ENCODE measurements around the gene MEF2B.

Gene MEF2B

DNA sequence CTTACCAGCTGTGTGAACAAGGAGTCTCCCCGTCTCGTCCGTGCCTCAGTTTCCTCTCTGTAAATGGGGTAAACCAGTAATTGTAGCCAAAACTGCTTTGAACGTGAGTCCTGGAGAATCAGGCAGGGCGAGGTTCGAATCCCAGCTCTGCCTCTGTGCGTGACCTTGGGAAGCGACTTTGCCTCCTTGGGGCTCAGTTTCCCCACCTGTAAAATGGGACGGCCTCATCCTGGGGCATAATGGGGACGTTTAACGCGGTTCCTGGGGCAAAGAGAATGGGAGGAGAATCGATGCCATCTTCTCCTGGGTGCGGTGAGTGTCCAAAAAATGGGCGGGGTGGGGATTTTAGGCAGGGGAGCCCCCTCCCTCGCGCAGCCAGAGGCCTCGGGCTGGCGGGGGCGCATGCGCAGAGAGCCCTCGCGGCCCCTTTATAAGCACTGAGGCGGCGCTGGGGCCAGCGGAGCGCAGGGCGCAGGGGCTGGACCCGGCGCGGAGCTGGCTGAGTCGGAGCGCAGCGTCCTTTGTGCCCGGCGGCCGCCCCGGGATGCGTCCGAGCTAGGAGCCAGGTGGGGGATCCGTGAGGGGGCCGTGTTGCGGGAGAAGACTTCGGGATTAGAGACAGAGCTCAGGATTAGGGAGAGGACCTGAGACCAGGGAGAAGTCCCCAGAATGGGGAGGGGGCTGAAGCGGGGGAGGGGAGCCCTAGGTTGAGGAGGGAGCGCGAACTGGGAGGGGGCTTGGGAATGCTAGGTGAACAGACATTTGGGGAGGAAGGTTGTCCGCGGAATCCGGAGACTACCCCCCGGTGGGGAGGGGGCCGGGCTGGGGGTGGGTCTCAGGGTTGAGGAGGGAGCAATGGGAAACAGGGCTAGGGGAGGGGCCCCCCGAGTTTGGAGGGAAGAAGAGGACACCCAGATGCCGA is 41.7 kb upstream of the MEF2B start, which contains the start of gene NCAN:
TSS of gene NCAN (plus strand) at position 460 of the 922 bp plus-strand sequence. CDS start 4,996 bp downstream, outside the sequence.
- no peak within 1 kb of the TSS for H3K4me3 ChIP-seq
- peaks cover 0 to 21% (median 0%) of the 10 kb centered on the region in 11 experiments; a peak in 6 of 22 replicates for H4K20me1 ChIP-seq
- no peak within 1 kb of the TSS for H3K9ac ChIP-seq
- H3K4me1 ChIP-seq, result peaks cover 0 to 9% (median 0%) of the 10 kb centered on the region in 10 experiments; a peak in 5 of 20 replicates
- H3K27me3 ChIP-seq, result peaks cover 37 to 61% (median 45%) of the 10 kb centered on the region in 11 experiments
- H3K27ac ChIP-seq, result no peak within 1 kb of the TSS
- peaks cover 0 to 3% (median 0%) of the 10 kb centered on the region in 11 experiments; a peak in 2 of 22 replicates for H3K9me3 ChIP-seq (replicated peaks in 1 of 11)
- H3K4me2 ChIP-seq, result no peak within 1 kb of the TSS
- TF ChIP-seq Cebpa-rat (IDR thresholded peaks at IDR 0.05), result no peak
- H3K36me3 ChIP-seq, result no peaks in the 10 kb centered on the region

- no peak for TF ChIP-seq Cebpa-rat (IDR thresholded peaks at IDR 0.05)
- Histone ChIP-seq H4K20me1 (peaks cover 0 to 21% (median 0%) of the 10 kb centered on the region in 11 experiments; a peak in 5 of 22 replicates), H3K27me3 (peaks cover 35 to 55% (median 40%) of the 10 kb centered on the region in 11 experiments), H3K9me3 (replicated peaks in 1 of 11) (no peaks in the 10 kb centered on the region; a peak in 1 of 22 replicates), H3K4me2 (no peak overlapping the region), H3K4me3 (no peak overlapping the region), H3K36me3 (no peaks in the 10 kb centered on the region), H3K9ac (no peak overlapping the region), H3K27ac (no peak overlapping the region), H3K4me1 (peaks cover 0 to 9% (median under 1%) of the 10 kb centered on the region in 10 experiments; a peak in 6 of 20 replicates)
Observed at GRCh38 chr19:19209372-19209771, 39.3 kb upstream of the MEF2B start.

DNA sequence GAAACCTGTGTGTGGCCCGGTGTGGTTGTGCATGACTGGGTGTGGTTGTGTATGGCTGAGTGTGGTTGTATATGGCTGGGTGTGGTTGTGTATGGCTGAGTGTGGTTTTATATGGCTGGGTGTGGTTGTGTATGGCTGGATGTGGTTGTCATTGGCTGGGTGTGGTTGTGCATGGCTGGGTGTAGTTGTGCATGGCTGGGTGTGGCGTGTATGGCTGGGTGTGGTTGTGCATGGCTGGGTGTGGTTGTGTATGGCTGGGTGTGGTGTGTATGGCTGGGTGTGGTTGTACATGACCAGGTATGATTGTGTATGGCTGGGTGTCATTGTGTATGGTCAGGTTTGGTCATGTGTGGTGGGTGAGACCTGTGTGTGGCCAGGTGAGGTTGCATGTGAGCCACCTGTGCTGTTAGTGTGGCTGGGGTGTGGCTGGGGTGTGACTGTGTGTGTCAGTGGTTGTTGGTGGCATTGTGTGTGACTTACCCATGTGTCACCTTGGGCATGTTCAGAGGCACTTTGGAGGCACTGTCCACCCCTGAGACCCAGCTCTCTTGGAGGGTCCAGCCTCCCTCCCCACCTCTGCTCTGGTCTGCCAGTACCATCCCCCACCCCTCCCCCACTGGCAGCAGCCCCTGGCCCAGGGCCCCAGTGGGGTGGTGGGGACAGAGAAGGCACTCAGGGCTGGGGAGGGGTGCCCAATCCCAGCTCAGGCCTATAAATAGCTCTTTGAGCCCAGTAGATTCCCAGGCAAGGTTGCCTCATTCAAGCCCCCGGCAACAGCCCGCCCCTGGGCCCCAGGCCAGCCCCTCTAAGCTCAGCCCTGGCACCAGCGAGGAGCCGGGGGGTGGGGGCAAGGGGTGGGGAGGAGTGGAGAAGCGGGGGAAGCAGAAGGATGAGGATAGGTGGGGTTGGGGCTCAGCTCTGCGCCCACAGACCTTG is 37.8 kb upstream of the MEF2B start:
- peaks cover 0 to 6% (median 0%) of the 10 kb centered on the region in 11 experiments; a peak in 4 of 22 replicates for H4K20me1 ChIP-seq
- peaks cover 20 to 40% (median 25%) of the 10 kb centered on the region in 11 experiments for H3K27me3 ChIP-seq
- no peaks in the 10 kb centered on the region; a peak in 1 of 22 replicates for H3K9me3 ChIP-seq (replicated peaks in 1 of 11)
- H3K36me3 ChIP-seq, result no peaks in the 10 kb centered on the region
- H3K27ac ChIP-seq, result no peak overlapping the region
- TF ChIP-seq Cebpa-rat (IDR thresholded peaks at IDR 0.05), result no peak
- H3K4me1 ChIP-seq, result peaks cover 0 to 16% (median 9%) of the 10 kb centered on the region in 10 experiments; a peak in 10 of 20 replicates
- no peak overlapping the region for H3K4me3 ChIP-seq
- no peak overlapping the region for H3K9ac ChIP-seq
- peak overlapping the region in 3 of 11 experiments; percentile 4 to 43 (median 11); a peak in 4 of 22 replicates for H3K4me2 ChIP-seq

GRCh38 chr19:19206938-19207337 is 36.9 kb upstream of the MEF2B start:
- H3K4me3 ChIP-seq, result no peak overlapping the region
- no peak overlapping the region for H3K4me2 ChIP-seq
- no peak overlapping the region for H3K27ac ChIP-seq
- peaks cover 0 to 7% (median 4%) of the 10 kb centered on the region in 11 experiments; a peak in 11 of 22 replicates for H3K36me3 ChIP-seq
- no peak overlapping the region for H3K9ac ChIP-seq
- H4K20me1 ChIP-seq, result peaks cover 0 to 9% (median 0%) of the 10 kb centered on the region in 11 experiments; a peak in 4 of 22 replicates
- H3K27me3 ChIP-seq, result peaks cover 10 to 31% (median 16%) of the 10 kb centered on the region in 11 experiments
- H3K9me3 ChIP-seq (replicated peaks in 1 of 11), result no peaks in the 10 kb centered on the region; a peak in 1 of 22 replicates
- H3K4me1 ChIP-seq, result peaks cover 8 to 25% (median 18%) of the 10 kb centered on the region in 10 experiments
- TF ChIP-seq Cebpa-rat (IDR thresholded peaks at IDR 0.05), result no peak

- Histone ChIP-seq H3K4me2 (no peak overlapping the region), H3K36me3 (peaks cover 0 to 19% (median 15%) of the 10 kb centered on the region in 11 experiments; a peak in 18 of 22 replicates), H3K9me3 (replicated peaks in 1 of 11) (no peaks in the 10 kb centered on the region; a peak in 1 of 22 replicates), H4K20me1 (peaks cover 0 to 19% (median 0%) of the 10 kb centered on the region in 11 experiments; a peak in 7 of 22 replicates), H3K27me3 (peaks cover 0 to 18% (median 4%) of the 10 kb centered on the region in 11 experiments; a peak in 10 of 22 replicates), H3K27ac (no peak overlapping the region), H3K4me3 (no peak overlapping the region), H3K4me1 (peaks cover 10 to 33% (median 25%) of the 10 kb centered on the region in 10 experiments), H3K9ac (no peak overlapping the region)
- TF ChIP-seq Cebpa-rat (IDR thresholded peaks at IDR 0.05), result no peak
Observed at GRCh38 chr19:19205416-19206410, 35.6 kb upstream of the MEF2B start.

- peaks cover 0 to 4% (median 0%) of the 10 kb centered on the region in 11 experiments; a peak in 2 of 22 replicates for H3K27me3 ChIP-seq
- peak overlapping the region in 6 of 11 experiments; percentile 92 to 99 (median 97); a peak in 6 of 22 replicates for H3K4me2 ChIP-seq
- H3K4me1 ChIP-seq, result peaks cover 10 to 33% (median 25%) of the 10 kb centered on the region in 10 experiments
- TF ChIP-seq Cebpa-rat (IDR thresholded peaks at IDR 0.05), result no peak
- H3K9ac ChIP-seq, result no peak overlapping the region
- peaks cover 0 to 33% (median 7%) of the 10 kb centered on the region in 11 experiments; a peak in 10 of 22 replicates for H4K20me1 ChIP-seq
- no peaks in the 10 kb centered on the region; a peak in 1 of 22 replicates for H3K9me3 ChIP-seq (replicated peaks in 1 of 11)
- no peak overlapping the region for H3K4me3 ChIP-seq
- peaks cover 9 to 34% (median 25%) of the 10 kb centered on the region in 11 experiments for H3K36me3 ChIP-seq
- no peak overlapping the region for H3K27ac ChIP-seq
Observed at GRCh38 chr19:19204181-19204580, 34.1 kb upstream of the MEF2B start.
